Measurements from ENCODE around the gene TRIM36.

The TRIM36 gene

GRCh38 chr5:115116001-115116400 is 53.7 kb downstream of the TRIM36 start:
- H3K79me2 ChIP-seq (ENCODE audit: control insufficient read depth, low read length) = no peaks in the 10 kb centered on the region
- H3K9me3 ChIP-seq (ENCODE audit: control insufficient read depth, insufficient read depth, low read length) = no peaks in the 10 kb centered on the region
- no peaks in the 10 kb centered on the region for H4K20me1 ChIP-seq (ENCODE audit: control insufficient read depth, insufficient read depth, low read depth, low read length)
- H3K27me3 ChIP-seq (ENCODE audit: control insufficient read depth, low read length) = peaks cover 4% of the 10 kb centered on the region; the same call in 1 of the 2 replicates
- H3K4me2 ChIP-seq (ENCODE audit: low read length) = no peak overlapping the region
- H3K36me3 ChIP-seq (ENCODE audit: control insufficient read depth, low read length) = no peaks in the 10 kb centered on the region
- no peaks in the 10 kb centered on the region for H3K9me2 ChIP-seq (replicated peaks; ENCODE audit: control insufficient read depth, low read length)
- no peaks in the 10 kb centered on the region for H3F3A ChIP-seq (ENCODE audit: control insufficient read depth, insufficient read depth)
- no peaks in the 10 kb centered on the region for H3K4me1 ChIP-seq (ENCODE audit: control insufficient read depth, low read length)
- H3K27ac ChIP-seq (ENCODE audit: low read depth, low read length) = no peak overlapping the region
- no peak overlapping the region for H3K4me3 ChIP-seq (ENCODE audit: low read length)
- TF ChIP-seq EZH2phosphoT487 (IDR thresholded peaks at IDR 0.05; ENCODE audit: borderline replicate concordance, low read length) = no peak
- no peak for TF ChIP-seq CTCF (IDR thresholded peaks at IDR 0.05; ENCODE audit: low read depth, low read length, poor library complexity, severe bottlenecking)

- TF ChIP-seq CTCF (IDR thresholded peaks at IDR 0.05; ENCODE audit: low read depth, low read length, poor library complexity, severe bottlenecking) (no peak), EZH2phosphoT487 (IDR thresholded peaks at IDR 0.05; ENCODE audit: borderline replicate concordance, low read length) (no peak)
- no peaks in the 10 kb centered on the region for H4K20me1 ChIP-seq (ENCODE audit: control insufficient read depth, insufficient read depth, low read depth, low read length)
- H3K9me3 ChIP-seq (ENCODE audit: control insufficient read depth, insufficient read depth, low read length) = no peaks in the 10 kb centered on the region; the same call in 1 of the 2 replicates
- H3K36me3 ChIP-seq (ENCODE audit: control insufficient read depth, low read length) = no peaks in the 10 kb centered on the region
- H3K4me2 ChIP-seq (ENCODE audit: low read length) = no peak overlapping the region
- H3K4me3 ChIP-seq (ENCODE audit: low read length) = no peak overlapping the region
- no peaks in the 10 kb centered on the region for H3K79me2 ChIP-seq (ENCODE audit: control insufficient read depth, low read length)
- H3K27ac ChIP-seq (ENCODE audit: low read depth, low read length) = no peak overlapping the region
- H3K9me2 ChIP-seq (replicated peaks; ENCODE audit: control insufficient read depth, low read length) = no peaks in the 10 kb centered on the region
- H3K4me1 ChIP-seq (ENCODE audit: control insufficient read depth, low read length) = no peaks in the 10 kb centered on the region
- peaks cover 4% of the 10 kb centered on the region; the same call in 1 of the 2 replicates for H3K27me3 ChIP-seq (ENCODE audit: control insufficient read depth, low read length)
- no peaks in the 10 kb centered on the region for H3F3A ChIP-seq (ENCODE audit: control insufficient read depth, insufficient read depth)
Observed at GRCh38 chr5:115109840-115110239, 59.9 kb downstream of the TRIM36 start.

- TF ChIP-seq EZH2phosphoT487 (IDR thresholded peaks at IDR 0.05; ENCODE audit: borderline replicate concordance, low read length) = no peak
- no peak for TF ChIP-seq CTCF (IDR thresholded peaks at IDR 0.05; ENCODE audit: low read depth, low read length, poor library complexity, severe bottlenecking)
- Histone ChIP-seq H3K79me2 (ENCODE audit: control insufficient read depth, low read length) (no peaks in the 10 kb centered on the region), H3K4me3 (ENCODE audit: low read length) (no peak overlapping the region), H3K27ac (ENCODE audit: low read depth, low read length) (no peak overlapping the region), H3K36me3 (ENCODE audit: control insufficient read depth, low read length) (no peaks in the 10 kb centered on the region), H3K9me3 (ENCODE audit: control insufficient read depth, insufficient read depth, low read length) (no peaks in the 10 kb centered on the region; the same call in 1 of the 2 replicates), H3K4me1 (ENCODE audit: control insufficient read depth, low read length) (no peaks in the 10 kb centered on the region), H3K4me2 (ENCODE audit: low read length) (no peak overlapping the region), H3K9me2 (replicated peaks; ENCODE audit: control insufficient read depth, low read length) (no peaks in the 10 kb centered on the region), H3K27me3 (ENCODE audit: control insufficient read depth, low read length) (peaks cover 4% of the 10 kb centered on the region; the same call in 1 of the 2 replicates), H4K20me1 (ENCODE audit: control insufficient read depth, insufficient read depth, low read depth, low read length) (no peaks in the 10 kb centered on the region), H3F3A (ENCODE audit: control insufficient read depth, insufficient read depth) (no peaks in the 10 kb centered on the region)
Observed at GRCh38 chr5:115109356-115109755, 60.4 kb downstream of the TRIM36 start.
